Activated CD8-positive, alpha-beta T cell treated with anti-CD3 and anti-CD28 coated beads for 36 hours (primary cell): ENCODE results near the gene ZGRF1. TPM values are rescaled to one million over a fixed set of nuclear protein-coding genes. Genes with fewer than 3 reads are reported as not detected.
A peak's percentile ranks its signal among the peaks of the same experiment; 100 is the strongest.

Experiments used
- ATAC-seq: fragments of 200-7000 bp; cut with Tn5 transposase; one replicate; pipeline ENCODE4 v1.10.0; 2021; ENCODE audit warnings: mild to moderate bottlenecking, moderate library complexity
- CTCF ChIA-PET: fragments of 350-600 bp; sonication (Branson Sonifier 250); formaldehyde crosslinking; loops from one replicate; lab custom pipeline; 2021; ENCODE audit warnings: antibody characterized with exemption; lab: Charles Lee
- POLR2A ChIA-PET: fragments of 350-600 bp; sonication (Branson Sonifier 250); formaldehyde crosslinking; loops from one replicate; lab custom pipeline; 2021; ENCODE audit warnings: antibody characterized with exemption; lab: Charles Lee
- DNase-seq: peaks from one replicate; pipeline ENCODE4 v3.0.0-alpha.2; 2020
- H3K27ac Mint-ChIP-seq: one replicate; pipeline ENCODE4 v1.8.0; 2021; ENCODE audit warnings: mild to moderate bottlenecking, mixed read lengths
- H3K27me3 Mint-ChIP-seq: one replicate; pipeline ENCODE4 v1.8.0; 2021; ENCODE audit warnings: mixed read lengths
- H3K36me3 Mint-ChIP-seq: one replicate; pipeline ENCODE4 v1.8.0; 2021; ENCODE audit warnings: low read depth, mixed read lengths
- H3K4me1 Mint-ChIP-seq: one replicate; pipeline ENCODE4 v1.8.0; 2021; ENCODE audit warnings: low read depth, mixed read lengths
- H3K4me3 Mint-ChIP-seq: one replicate; pipeline ENCODE4 v1.8.0; 2021; ENCODE audit warnings: mild to moderate bottlenecking, moderate library complexity, mixed read lengths
- H3K9me3 Mint-ChIP-seq: one replicate; pipeline ENCODE4 v1.8.0; 2021; ENCODE audit warnings: mixed read lengths
- CTCF ChIP-seq: fragments of 200-600 bp; IDR thresholded peaks from one replicate; pipeline ENCODE4 v1.8.0; 2022; ENCODE audit warnings: antibody characterized with exemption, mild to moderate bottlenecking
- intact Hi-C: fragments of 100-400 bp; cut with micrococcal nuclease; formaldehyde crosslinking; loops from one replicate; pipeline ENCODE4 v1.10.0; 2022
- total RNA-seq, 2 experiments: library from RNA; stranded (reverse); gene quantifications; one replicate each; pipeline ENCODE4 v1.2.3, GENCODE V29; 2021

Gene ZGRF1
- total RNA-seq, 2 experiments from 2014 or later, result 45.7 to 47.3 TPM

GRCh38 chr4:112604589-112604988 is 32.1 kb downstream of the ZGRF1 start:
- Mint-ChIP-seq H3K4me1 (no peaks in the 10 kb centered on the region), H3K36me3 (peaks cover 12% of the 10 kb centered on the region), H3K27ac (no peak overlapping the region), H3K27me3 (no peaks in the 10 kb centered on the region), H3K9me3 (no peaks in the 10 kb centered on the region), H3K4me3 (no peak overlapping the region)
- peak; percentile 47 for ATAC-seq
- TF ChIP-seq CTCF, result peak; percentile 65
- DNase-seq, result peak; percentile 39
- intact Hi-C loops, result loop anchor here (10.0 kb wide), 1 partner anchor 280 kb away; no protein-coding TSS in a partner anchor
- POLR2A ChIA-PET, result no interaction called here
- CTCF ChIA-PET, result interaction anchor here (0.6 to 1.2 kb wide), 9 partner anchors 9 to 277 kb away, joined by 3 read pairs; no protein-coding TSS in a partner anchor

- no peaks in the 10 kb centered on the region for H3K9me3 Mint-ChIP-seq
- no peak overlapping the region for H3K27ac Mint-ChIP-seq
- no peak for TF ChIP-seq CTCF
- ATAC-seq (no peak), DNase-seq (no peak)
- ChIA-PET POLR2A (no interaction called here), CTCF (no interaction called here)
- no peak overlapping the region for H3K4me3 Mint-ChIP-seq
- intact Hi-C loops, result no loop called here
- H3K4me1 Mint-ChIP-seq, result no peaks in the 10 kb centered on the region
- no peaks in the 10 kb centered on the region for H3K27me3 Mint-ChIP-seq
- H3K36me3 Mint-ChIP-seq, result peaks cover 17% of the 10 kb centered on the region
These were observed 41.7 kb downstream of the ZGRF1 start for GRCh38 chr4:112594993-112595392.

- H3K4me1 Mint-ChIP-seq, result peaks cover 4% of the 10 kb centered on the region
- intact Hi-C loops, result no loop called here
- DNase-seq (no peak), ATAC-seq (no peak)
- TF ChIP-seq CTCF, result no peak
- no peaks in the 10 kb centered on the region for H3K27me3 Mint-ChIP-seq
- H3K9me3 Mint-ChIP-seq, result no peaks in the 10 kb centered on the region
- H3K4me3 Mint-ChIP-seq, result no peak overlapping the region
- ChIA-PET CTCF (interaction anchor here (0.8 kb wide), 1 partner anchor 10 kb away, joined by 4 read pairs; no protein-coding TSS in a partner anchor), POLR2A (no interaction called here)
- H3K36me3 Mint-ChIP-seq, result peaks cover 17% of the 10 kb centered on the region
- H3K27ac Mint-ChIP-seq, result no peak overlapping the region
These were observed 43.1 kb downstream of the ZGRF1 start for GRCh38 chr4:112593438-112594133.

GRCh38 chr4:112592717-112593116 is 44.0 kb downstream of the ZGRF1 start:
- Mint-ChIP-seq H3K36me3 (peaks cover 17% of the 10 kb centered on the region), H3K9me3 (no peaks in the 10 kb centered on the region), H3K4me3 (no peak overlapping the region), H3K4me1 (peaks cover 4% of the 10 kb centered on the region), H3K27ac (no peak overlapping the region), H3K27me3 (no peaks in the 10 kb centered on the region)
- no peak for ATAC-seq
- ChIA-PET POLR2A (no interaction called here), CTCF (interaction anchor here (0.8 kb wide), 1 partner anchor 9 kb away, joined by 4 read pairs; no protein-coding TSS in a partner anchor)
- no peak for TF ChIP-seq CTCF
- DNase-seq, result no peak
- intact Hi-C loops, result no loop called here

GRCh38 chr4:112591593-112591992 is 45.1 kb downstream of the ZGRF1 start:
- intact Hi-C loops, result no loop called here
- H3K27me3 Mint-ChIP-seq, result no peaks in the 10 kb centered on the region
- H3K9me3 Mint-ChIP-seq, result no peaks in the 10 kb centered on the region
- ATAC-seq (no peak), DNase-seq (no peak)
- ChIA-PET CTCF (no interaction called here), POLR2A (no interaction called here)
- no peak overlapping the region for H3K27ac Mint-ChIP-seq
- TF ChIP-seq CTCF, result no peak
- H3K36me3 Mint-ChIP-seq, result peaks cover 17% of the 10 kb centered on the region
- no peak overlapping the region for H3K4me3 Mint-ChIP-seq
- peaks cover 4% of the 10 kb centered on the region for H3K4me1 Mint-ChIP-seq
